ENCODE measurements around the gene RBM23. TPM values are rescaled to one million over a fixed set of nuclear protein-coding genes. Genes with fewer than 3 reads are reported as not detected.

Gene RBM23
- total RNA-seq, 4 donors from 2014 or later, result 64.5 to 104 (median 93.0) TPM

DNA sequence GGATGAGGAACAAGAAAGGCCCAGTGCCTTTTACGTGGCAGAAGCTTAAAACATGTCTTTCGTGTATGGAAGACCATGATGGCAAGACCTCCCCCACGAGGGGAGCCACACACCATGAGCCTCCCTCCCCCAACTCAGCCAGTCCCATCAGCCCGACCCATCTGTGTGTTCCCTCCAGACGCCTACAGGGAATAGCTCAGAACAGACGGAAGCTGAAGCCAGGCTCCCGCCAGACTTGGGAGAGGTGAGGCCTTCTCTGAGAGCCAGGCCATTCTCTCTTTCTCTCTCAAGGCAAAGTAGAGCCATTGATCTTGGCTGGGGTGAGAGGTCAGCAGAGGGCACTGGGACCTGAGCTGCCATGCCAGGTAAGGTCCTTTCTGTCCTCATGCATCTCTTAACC lies 26.5 kb downstream of the RBM23 start:
- no peaks in the 10 kb centered on the region for H3K27me3 ChIP-seq
- WGBS, result 66% methylated on average over 7 of the region's 7 CpGs
- TF ChIP-seq POLR2AphosphoS5 (IDR thresholded peaks at IDR 0.05) (no peak), EP300 (IDR thresholded peaks at IDR 0.05) (no peak), POLR2A (IDR thresholded peaks at IDR 0.05) (no peak)
- TF ChIP-seq, protein P1, sequence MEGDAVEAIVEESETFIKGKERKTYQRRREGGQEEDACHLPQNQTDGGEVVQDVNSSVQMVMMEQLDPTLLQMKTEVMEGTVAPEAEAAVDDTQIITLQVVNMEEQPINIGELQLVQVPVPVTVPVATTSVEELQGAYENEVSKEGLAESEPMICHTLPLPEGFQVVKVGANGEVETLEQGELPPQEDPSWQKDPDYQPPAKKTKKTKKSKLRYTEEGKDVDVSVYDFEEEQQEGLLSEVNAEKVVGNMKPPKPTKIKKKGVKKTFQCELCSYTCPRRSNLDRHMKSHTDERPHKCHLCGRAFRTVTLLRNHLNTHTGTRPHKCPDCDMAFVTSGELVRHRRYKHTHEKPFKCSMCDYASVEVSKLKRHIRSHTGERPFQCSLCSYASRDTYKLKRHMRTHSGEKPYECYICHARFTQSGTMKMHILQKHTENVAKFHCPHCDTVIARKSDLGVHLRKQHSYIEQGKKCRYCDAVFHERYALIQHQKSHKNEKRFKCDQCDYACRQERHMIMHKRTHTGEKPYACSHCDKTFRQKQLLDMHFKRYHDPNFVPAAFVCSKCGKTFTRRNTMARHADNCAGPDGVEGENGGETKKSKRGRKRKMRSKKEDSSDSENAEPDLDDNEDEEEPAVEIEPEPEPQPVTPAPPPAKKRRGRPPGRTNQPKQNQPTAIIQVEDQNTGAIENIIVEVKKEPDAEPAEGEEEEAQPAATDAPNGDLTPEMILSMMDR (IDR thresholded peaks at IDR 0.05), result no peak
- no peak for DNase-seq (ENCODE audit: low spot score in 2 of 2)
- no peaks in the 10 kb centered on the region for H3K36me3 ChIP-seq
- H3K9me3 ChIP-seq, result no peaks in the 10 kb centered on the region
- no peak overlapping the region for H3K27ac ChIP-seq
- peaks cover 17% of the 10 kb centered on the region for H3K4me1 ChIP-seq
- H3K4me3 ChIP-seq, result no peak overlapping the region

DNA sequence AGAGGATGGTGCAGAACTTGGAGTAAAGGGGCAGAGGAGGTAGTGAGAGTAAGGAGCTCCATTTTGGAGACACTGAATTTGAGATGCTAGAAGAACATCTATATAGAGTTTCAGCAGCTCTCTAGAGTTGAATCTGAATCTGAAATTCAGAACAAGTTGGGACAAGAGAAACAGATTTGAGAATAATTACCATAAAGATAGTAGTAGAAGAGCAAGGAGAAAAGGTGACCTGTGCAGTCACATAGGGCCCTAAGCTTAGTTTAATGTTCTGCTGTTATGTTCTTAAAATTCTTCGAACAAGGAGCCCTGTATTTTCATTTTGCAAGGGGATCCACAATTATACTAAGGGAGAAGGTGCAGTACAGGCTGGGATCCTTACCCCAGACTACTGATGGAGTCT lies 28.5 kb downstream of the RBM23 start:
- Histone ChIP-seq H3K4me1 (peaks cover 33% of the 10 kb centered on the region), H3K27ac (no peak overlapping the region), H3K36me3 (no peaks in the 10 kb centered on the region), H3K27me3 (no peaks in the 10 kb centered on the region), H3K4me3 (no peak overlapping the region), H3K9me3 (no peaks in the 10 kb centered on the region)
- no peak for DNase-seq (ENCODE audit: low spot score in 2 of 2)
- TF ChIP-seq EP300 (IDR thresholded peaks at IDR 0.05) (no peak), POLR2A (IDR thresholded peaks at IDR 0.05) (no peak), POLR2AphosphoS5 (IDR thresholded peaks at IDR 0.05) (no peak)
- TF ChIP-seq, protein P1 (IDR thresholded peaks at IDR 0.05), result no peak
- 63% methylated on average over 1 of the region's 1 CpG for WGBS

DNA sequence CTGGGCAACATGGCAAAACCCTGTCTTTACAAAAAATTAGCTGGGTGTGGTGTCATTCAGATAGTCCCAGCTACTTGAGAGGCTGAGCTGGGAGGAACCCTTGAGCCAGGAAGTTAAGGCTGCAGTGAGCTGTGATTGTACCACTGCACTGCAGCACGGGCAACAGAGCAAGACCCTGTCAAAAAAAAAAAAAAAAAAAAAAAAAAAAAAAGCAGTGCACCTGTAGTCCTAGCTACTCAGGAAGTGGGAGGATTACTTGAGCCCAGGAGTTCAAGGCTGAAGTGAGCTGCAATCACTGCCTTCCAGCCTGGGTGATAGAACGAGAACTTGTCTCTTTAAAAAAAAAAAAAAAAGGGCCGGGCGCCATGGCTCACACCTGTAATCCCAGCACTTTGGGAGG lies 30.3 kb downstream of the RBM23 start:
- WGBS, result 42% methylated on average over 4 of the region's 4 CpGs
- Histone ChIP-seq H3K27me3 (no peaks in the 10 kb centered on the region), H3K4me1 (peaks cover 33% of the 10 kb centered on the region), H3K36me3 (no peaks in the 10 kb centered on the region), H3K27ac (no peak overlapping the region), H3K9me3 (no peaks in the 10 kb centered on the region), H3K4me3 (no peak overlapping the region)
- no peak for TF ChIP-seq EP300 (IDR thresholded peaks at IDR 0.05)
- TF ChIP-seq POLR2AphosphoS5 (IDR thresholded peaks at IDR 0.05), result no peak
- no peak for DNase-seq (ENCODE audit: low spot score in 2 of 2)

DNA sequence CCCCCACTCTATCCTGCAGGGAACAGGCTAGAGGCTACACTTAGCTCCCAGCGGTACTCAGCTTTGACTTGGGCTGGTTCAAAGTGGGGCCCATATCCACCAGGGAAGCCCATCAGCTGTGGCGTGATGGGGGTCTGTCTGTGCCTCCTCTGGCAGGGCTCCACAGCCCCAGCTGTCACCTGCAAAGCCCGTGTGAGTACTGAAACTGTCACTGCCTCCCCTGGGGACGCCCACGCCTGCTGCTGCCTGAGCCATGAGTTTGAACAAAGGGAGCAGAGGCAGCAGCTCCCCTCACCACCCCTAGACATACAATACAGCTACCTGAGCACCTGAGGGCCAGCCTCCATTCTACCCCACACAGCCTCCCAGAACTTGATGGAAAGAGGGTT lies 31.0 kb downstream of the RBM23 start:
- H3K27ac ChIP-seq, result no peak overlapping the region
- H3K27me3 ChIP-seq, result no peaks in the 10 kb centered on the region
- no peak for DNase-seq (ENCODE audit: low spot score in 2 of 2)
- peak overlapping the region; percentile 55 for H3K4me3 ChIP-seq
- no peaks in the 10 kb centered on the region for H3K36me3 ChIP-seq
- peaks cover 39% of the 10 kb centered on the region for H3K4me1 ChIP-seq
- TF ChIP-seq POLR2A (IDR thresholded peaks at IDR 0.05), result no peak
- no peak for TF ChIP-seq EP300 (IDR thresholded peaks at IDR 0.05)
- no peak for TF ChIP-seq POLR2AphosphoS5 (IDR thresholded peaks at IDR 0.05)
- TF ChIP-seq, protein P1 (IDR thresholded peaks at IDR 0.05), result no peak
- no peaks in the 10 kb centered on the region for H3K9me3 ChIP-seq
- no CpG with 5 or more reads among the region's 5 CpGs for WGBS

DNA sequence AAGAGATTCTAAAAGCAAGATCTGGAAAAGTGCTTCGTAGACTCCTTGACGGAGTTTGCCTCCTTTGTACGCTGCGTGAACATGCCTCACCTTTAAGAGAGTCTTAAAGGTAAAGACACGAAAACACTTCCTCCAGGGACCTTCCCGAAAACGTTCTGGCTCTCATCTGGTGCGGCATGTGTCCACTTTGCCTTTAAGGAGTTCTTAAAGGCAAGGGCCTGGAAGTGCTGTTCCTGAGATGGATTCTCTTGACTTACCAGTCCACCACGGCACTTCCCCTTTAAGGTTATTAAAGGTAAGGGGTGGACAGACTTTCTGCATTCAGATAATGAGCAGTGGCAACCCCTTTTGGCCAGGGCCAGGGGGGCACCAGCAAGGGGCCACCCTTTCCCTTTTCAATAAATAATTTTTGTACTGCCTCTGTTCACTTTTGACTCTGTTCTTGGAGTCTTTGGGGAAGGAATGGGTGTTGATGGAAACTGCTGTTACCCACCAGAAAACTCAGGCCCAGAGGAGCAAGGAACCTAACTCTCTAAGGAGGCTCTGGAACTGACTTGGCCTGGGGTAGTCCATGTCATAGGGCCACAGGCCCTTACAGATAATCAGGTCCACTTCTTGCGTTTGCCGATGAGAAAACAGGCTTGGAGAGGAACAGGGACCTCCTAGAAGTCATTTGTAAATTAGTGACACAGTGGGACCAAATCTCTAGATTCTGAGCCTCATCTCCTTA lies 31.5 kb downstream of the RBM23 start:
- Histone ChIP-seq H3K27me3 (no peaks in the 10 kb centered on the region), H3K4me3 (peak overlapping the region; percentile 55), H3K4me1 (peaks cover 45% of the 10 kb centered on the region), H3K36me3 (no peaks in the 10 kb centered on the region), H3K9me3 (no peaks in the 10 kb centered on the region), H3K27ac (peak overlapping the region; percentile 64)
- peak in 1 of 3 donors; percentile 29 for TF ChIP-seq POLR2AphosphoS5 (IDR thresholded peaks at IDR 0.05)
- TF ChIP-seq EP300 (IDR thresholded peaks at IDR 0.05), result no peak
- no peak for DNase-seq (ENCODE audit: low spot score in 2 of 2)
- WGBS, result 15% methylated on average over 11 of the region's 11 CpGs

DNA sequence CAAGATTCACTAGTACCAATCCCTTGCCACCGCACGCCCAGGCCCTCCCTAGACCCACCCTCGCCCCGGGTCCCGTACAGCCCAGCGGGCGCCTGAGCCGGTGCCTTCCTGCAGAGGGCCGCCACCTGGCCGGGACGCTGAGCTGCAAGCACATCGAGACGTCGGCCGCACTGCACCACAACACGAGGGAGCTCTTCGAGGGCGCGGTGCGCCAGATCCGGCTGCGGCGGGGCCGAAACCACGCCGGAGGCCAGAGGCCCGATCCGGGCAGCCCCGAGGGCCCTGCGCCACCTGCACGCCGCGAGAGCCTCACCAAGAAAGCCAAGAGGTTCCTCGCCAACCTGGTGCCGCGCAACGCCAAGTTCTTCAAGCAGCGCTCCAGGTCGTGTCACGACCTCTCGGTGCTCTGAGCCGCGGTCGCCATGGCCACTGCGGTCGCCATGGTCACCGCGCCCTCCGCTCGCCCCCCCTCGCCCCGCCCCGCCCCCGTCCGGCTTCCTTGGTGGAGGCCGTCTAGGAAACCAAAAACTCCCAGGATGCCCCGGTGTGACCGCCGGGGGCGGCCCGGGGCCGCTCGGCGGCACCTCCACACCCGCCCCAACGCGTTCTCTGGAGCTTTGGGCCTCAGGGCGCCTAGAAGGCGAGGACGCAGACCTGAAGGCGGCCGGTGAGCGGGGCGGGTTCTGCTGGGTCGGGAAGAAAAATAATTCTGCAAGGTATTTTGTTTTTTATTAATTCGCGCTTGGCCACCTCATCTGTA lies 32.3 kb downstream of the RBM23 start:
- Histone ChIP-seq H3K4me3 (peak overlapping the region; percentile 55), H3K4me1 (peaks cover 49% of the 10 kb centered on the region), H3K9me3 (no peaks in the 10 kb centered on the region), H3K27ac (peak overlapping the region; percentile 64), H3K27me3 (no peaks in the 10 kb centered on the region), H3K36me3 (no peaks in the 10 kb centered on the region)
- TF ChIP-seq, protein P1 (IDR thresholded peaks at IDR 0.05), result no peak
- TF ChIP-seq POLR2A (IDR thresholded peaks at IDR 0.05), result no peak
- TF ChIP-seq EP300 (IDR thresholded peaks at IDR 0.05), result no peak
- no peak for TF ChIP-seq POLR2AphosphoS5 (IDR thresholded peaks at IDR 0.05)
- peak; percentile 83 to 88 for DNase-seq (ENCODE audit: low spot score in 2 of 2)
- 8% methylated on average over 16 of the region's 77 CpGs for WGBS
